GM23338 (cell line): ENCODE results near the gene PAK1IP1. TPM values are rescaled to one million over a fixed set of nuclear protein-coding genes. Genes with fewer than 3 reads are reported as not detected.
"Not testable (repeated sequence)": the region's sequence is repeated elsewhere in the genome, so short reads cannot be mapped to it uniquely, and the experiment has no call there.

ENCODE experiments used
- ATAC-seq: fragments of 200-7000 bp; cut with Tn5 transposase; 3 replicates; pipeline ENCODE4 v1.9.1; 2020
- DNase-seq: peaks from one replicate; pipeline ENCODE4 v3.0.0-alpha.2; 2015; ENCODE audit warnings: low spot score
- H2AFZ ChIP-seq: fragments of 200-600 bp; sonication (generic); 2 replicates; pipeline ENCODE4 v1.8.0; 2016; ENCODE audit warnings: antibody characterized with exemption, mild to moderate bottlenecking, moderate library complexity
- H3F3A ChIP-seq: fragments of 200-600 bp; sonication (generic); replicated peaks from 2 replicates; pipeline ENCODE4 v1.8.0; 2017; ENCODE audit warnings: antibody characterized with exemption, mixed run types, low read depth
- H3K27ac ChIP-seq: fragments of 200-600 bp; sonication (generic); 2 replicates; pipeline ENCODE4 v1.6.1; 2016; ENCODE audit warnings: low read depth
- H3K27me3 ChIP-seq: fragments of 200-600 bp; sonication (generic); 2 replicates; pipeline ENCODE4 v1.8.0; 2016; ENCODE audit warnings: mild to moderate bottlenecking, mixed run types, moderate library complexity; ENCODE audit not compliant: insufficient read depth
- H3K36me3 ChIP-seq: fragments of 200-600 bp; sonication (generic); 2 replicates; pipeline ENCODE4 v1.8.0; 2016; ENCODE audit warnings: mild to moderate bottlenecking; ENCODE audit not compliant: insufficient read depth
- H3K4me1 ChIP-seq: fragments of 200-600 bp; sonication (generic); 2 replicates; pipeline ENCODE4 v1.8.0; 2016; ENCODE audit warnings: mild to moderate bottlenecking, moderate library complexity; ENCODE audit not compliant: insufficient read depth
- H3K4me2 ChIP-seq: fragments of 200-600 bp; sonication (generic); 2 replicates; pipeline ENCODE4 v1.7.1; 2017; ENCODE audit warnings: mixed run types
- H3K4me3 ChIP-seq: fragments of 200-600 bp; sonication (generic); 2 replicates; pipeline ENCODE4 v1.6.1; 2016; ENCODE audit warnings: mixed run types
- H3K79me2 ChIP-seq: fragments of 200-600 bp; sonication (generic); replicated peaks from 2 replicates; pipeline ENCODE4 v1.8.0; 2017; ENCODE audit warnings: mild to moderate bottlenecking; ENCODE audit not compliant: insufficient read depth
- H3K9me2 ChIP-seq: fragments of 200-600 bp; sonication (generic); 2 replicates; pipeline ENCODE4 v1.8.0; 2017; ENCODE audit not compliant: insufficient read depth
- H4K20me1 ChIP-seq: fragments of 200-600 bp; sonication (generic); replicated peaks from 2 replicates; pipeline ENCODE4 v1.8.0; 2017; ENCODE audit warnings: mild to moderate bottlenecking; ENCODE audit not compliant: insufficient read depth
- H3K27ac Mint-ChIP-seq: 2 replicates; pipeline ENCODE4 v1.8.0; 2020; ENCODE audit warnings: inconsistent platforms, mild to moderate bottlenecking, moderate library complexity, mixed read lengths
- H3K27me3 Mint-ChIP-seq: 3 replicates; pipeline ENCODE4 v1.8.0; 2022; ENCODE audit warnings: low read depth, mild to moderate bottlenecking, moderate library complexity, mixed read lengths, inconsistent platforms; ENCODE audit not compliant: insufficient read depth, poor library complexity
- H3K36me3 Mint-ChIP-seq: 3 replicates; pipeline ENCODE4 v1.8.0; 2021; ENCODE audit warnings: low read depth, mild to moderate bottlenecking, inconsistent platforms, moderate library complexity, mixed read lengths
- H3K4me1 Mint-ChIP-seq: 3 replicates; pipeline ENCODE4 v1.8.0; 2020; ENCODE audit warnings: mild to moderate bottlenecking, inconsistent platforms, mixed read lengths
- H3K4me3 Mint-ChIP-seq: 3 replicates; pipeline ENCODE4 v1.8.0; 2021; ENCODE audit warnings: moderate library complexity, mild to moderate bottlenecking, inconsistent platforms, mixed read lengths
- H3K9me3 Mint-ChIP-seq: 3 replicates; pipeline ENCODE4 v1.8.0; 2020; ENCODE audit warnings: moderate library complexity, mild to moderate bottlenecking, inconsistent platforms, mixed read lengths
- EZH2 ChIP-seq: fragments of 200-600 bp; sonication (generic); IDR thresholded peaks from one replicate; pipeline ENCODE4 v1.8.0; 2017; ENCODE audit warnings: antibody characterized with exemption, mild to moderate bottlenecking, low read depth; ENCODE audit not compliant: unreplicated experiment
- ZNF331 ChIP-seq: fragments of 250-450 bp; sonication (Bioruptor Pico); IDR thresholded peaks from 2 replicates; pipeline ENCODE4 v1.5.0; 2020; ENCODE audit warnings: low read depth, mild to moderate bottlenecking, moderate library complexity
- polyA plus RNA-seq: library from polyadenylated mRNA; unstranded; fragments of >200 nt; fragmentation: Nextera tagmentation; extraction: Ambion mirVana; gene quantifications from 2 replicates; pipeline ENCODE4 v1.2.1, GENCODE V29; 2016
- total RNA-seq: library from RNA; depleted of rRNA; stranded (reverse); fragments of >200 nt; shearing (Covaris generic); gene quantifications from 2 replicates; pipeline ENCODE4 v1.2.3, GENCODE V29; 2014
- TF ChIP-seq, protein P1 (sequence below): fragments of 250-450 bp; sonication (Bioruptor Pico); IDR thresholded peaks from 2 replicates; pipeline ENCODE4 v1.5.0; 2020; ENCODE audit warnings: mild to moderate bottlenecking, moderate library complexity
- TF ChIP-seq, protein P2 (sequence below), 2 experiments: fragments of 200-600 bp in 1 of 2; sonication (generic) in 1 of 2; conservative IDR thresholded peaks; 2 replicates each; pipeline versions ENCODE4 v1.5.1 to v1.6.1; 2016 to 2017; ENCODE audit warnings: antibody characterized with exemption in 2 of 2, low read depth in 2 of 2, mild to moderate bottlenecking in 2 of 2, moderate library complexity in 1 of 2

PAK1IP1 gene
- total and polyA plus RNA-seq, 2 experiments from 2014 or later: 45.5 to 93.2 TPM

DNA sequence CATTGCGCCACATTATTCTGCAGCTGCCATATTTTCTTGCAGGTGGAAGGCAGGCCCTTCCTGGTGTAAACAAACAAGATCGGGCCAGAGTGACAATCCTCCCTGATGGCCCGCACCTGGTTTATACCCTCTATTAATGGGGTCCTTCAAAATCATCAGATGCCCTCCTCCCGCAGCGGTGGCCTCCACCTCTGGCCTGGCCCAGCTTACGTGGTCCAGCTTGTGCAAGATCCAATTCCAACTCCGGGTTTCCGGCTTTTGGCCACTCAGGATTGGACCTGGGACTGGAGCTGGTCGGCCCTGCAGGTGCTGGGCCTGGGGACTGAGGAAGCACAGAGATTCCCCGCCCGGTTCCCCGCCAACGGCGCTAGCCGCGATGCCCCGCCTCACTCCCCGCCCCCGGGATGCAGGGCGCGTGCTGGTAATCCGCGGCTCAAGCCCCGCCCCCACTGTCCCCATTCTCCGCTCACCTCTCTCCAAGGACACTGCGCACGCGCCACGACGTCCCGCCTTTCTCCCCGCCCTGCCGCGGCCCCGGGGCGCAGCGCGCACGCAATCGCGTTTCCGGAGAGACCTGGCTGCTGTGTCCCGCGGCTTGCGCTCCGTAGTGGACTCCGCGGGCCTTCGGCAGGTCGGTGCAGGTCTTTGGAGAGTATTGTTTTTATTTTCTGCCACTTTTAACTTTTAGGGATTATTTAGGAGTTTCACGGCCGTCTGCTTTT, 52.6 kb downstream of the PAK1IP1 start, which contains the start of gene TMEM14B (continued):
- TF ChIP-seq, protein P1, sequence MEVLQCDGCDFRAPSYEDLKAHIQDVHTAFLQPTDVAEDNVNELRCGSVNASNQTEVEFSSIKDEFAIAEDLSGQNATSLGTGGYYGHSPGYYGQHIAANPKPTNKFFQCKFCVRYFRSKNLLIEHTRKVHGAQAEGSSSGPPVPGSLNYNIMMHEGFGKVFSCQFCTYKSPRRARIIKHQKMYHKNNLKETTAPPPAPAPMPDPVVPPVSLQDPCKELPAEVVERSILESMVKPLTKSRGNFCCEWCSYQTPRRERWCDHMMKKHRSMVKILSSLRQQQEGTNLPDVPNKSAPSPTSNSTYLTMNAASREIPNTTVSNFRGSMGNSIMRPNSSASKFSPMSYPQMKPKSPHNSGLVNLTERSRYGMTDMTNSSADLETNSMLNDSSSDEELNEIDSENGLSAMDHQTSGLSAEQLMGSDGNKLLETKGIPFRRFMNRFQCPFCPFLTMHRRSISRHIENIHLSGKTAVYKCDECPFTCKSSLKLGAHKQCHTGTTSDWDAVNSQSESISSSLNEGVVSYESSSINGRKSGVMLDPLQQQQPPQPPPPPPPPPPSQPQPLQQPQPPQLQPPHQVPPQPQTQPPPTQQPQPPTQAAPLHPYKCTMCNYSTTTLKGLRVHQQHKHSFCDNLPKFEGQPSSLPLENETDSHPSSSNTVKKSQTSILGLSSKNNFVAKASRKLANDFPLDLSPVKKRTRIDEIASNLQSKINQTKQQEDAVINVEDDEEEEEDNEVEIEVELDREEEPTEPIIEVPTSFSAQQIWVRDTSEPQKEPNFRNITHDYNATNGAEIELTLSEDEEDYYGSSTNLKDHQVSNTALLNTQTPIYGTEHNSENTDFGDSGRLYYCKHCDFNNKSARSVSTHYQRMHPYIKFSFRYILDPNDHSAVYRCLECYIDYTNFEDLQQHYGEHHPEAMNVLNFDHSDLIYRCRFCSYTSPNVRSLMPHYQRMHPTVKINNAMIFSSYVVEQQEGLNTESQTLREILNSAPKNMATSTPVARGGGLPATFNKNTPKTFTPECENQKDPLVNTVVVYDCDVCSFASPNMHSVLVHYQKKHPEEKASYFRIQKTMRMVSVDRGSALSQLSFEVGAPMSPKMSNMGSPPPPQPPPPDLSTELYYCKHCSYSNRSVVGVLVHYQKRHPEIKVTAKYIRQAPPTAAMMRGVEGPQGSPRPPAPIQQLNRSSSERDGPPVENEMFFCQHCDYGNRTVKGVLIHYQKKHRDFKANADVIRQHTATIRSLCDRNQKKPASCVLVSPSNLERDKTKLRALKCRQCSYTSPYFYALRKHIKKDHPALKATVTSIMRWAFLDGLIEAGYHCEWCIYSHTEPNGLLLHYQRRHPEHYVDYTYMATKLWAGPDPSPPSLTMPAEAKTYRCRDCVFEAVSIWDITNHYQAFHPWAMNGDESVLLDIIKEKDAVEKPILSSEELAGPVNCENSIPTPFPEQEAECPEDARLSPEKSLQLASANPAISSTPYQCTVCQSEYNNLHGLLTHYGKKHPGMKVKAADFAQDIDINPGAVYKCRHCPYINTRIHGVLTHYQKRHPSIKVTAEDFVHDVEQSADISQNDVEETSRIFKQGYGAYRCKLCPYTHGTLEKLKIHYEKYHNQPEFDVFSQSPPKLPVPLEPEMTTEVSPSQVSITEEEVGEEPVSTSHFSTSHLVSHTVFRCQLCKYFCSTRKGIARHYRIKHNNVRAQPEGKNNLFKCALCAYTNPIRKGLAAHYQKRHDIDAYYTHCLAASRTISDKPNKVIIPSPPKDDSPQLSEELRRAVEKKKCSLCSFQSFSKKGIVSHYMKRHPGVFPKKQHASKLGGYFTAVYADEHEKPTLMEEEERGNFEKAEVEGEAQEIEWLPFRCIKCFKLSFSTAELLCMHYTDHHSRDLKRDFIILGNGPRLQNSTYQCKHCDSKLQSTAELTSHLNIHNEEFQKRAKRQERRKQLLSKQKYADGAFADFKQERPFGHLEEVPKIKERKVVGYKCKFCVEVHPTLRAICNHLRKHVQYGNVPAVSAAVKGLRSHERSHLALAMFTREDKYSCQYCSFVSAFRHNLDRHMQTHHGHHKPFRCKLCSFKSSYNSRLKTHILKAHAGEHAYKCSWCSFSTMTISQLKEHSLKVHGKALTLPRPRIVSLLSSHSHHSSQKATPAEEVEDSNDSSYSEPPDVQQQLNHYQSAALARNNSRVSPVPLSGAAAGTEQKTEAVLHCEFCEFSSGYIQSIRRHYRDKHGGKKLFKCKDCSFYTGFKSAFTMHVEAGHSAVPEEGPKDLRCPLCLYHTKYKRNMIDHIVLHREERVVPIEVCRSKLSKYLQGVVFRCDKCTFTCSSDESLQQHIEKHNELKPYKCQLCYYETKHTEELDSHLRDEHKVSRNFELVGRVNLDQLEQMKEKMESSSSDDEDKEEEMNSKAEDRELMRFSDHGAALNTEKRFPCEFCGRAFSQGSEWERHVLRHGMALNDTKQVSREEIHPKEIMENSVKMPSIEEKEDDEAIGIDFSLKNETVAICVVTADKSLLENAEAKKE (CRISPR knock-in tag): no peak

GRCh38 chr6:10749734-10750133, 55.0 kb downstream of the PAK1IP1 start:
- ATAC-seq (no peak), DNase-seq (no peak)
- Histone ChIP-seq H3K4me2 (peak overlapping the region; percentile 98; the same call in 1 of the 2 replicates), H3K27ac (peak overlapping the region; percentile 80; the same call in 1 of the 2 replicates), H3F3A (peaks cover 18% of the 10 kb centered on the region), H3K4me1 (peaks cover 28% of the 10 kb centered on the region), H3K27me3 (no peaks in the 10 kb centered on the region), H3K36me3 (peaks cover 14% of the 10 kb centered on the region; the same call in 1 of the 2 replicates), H3K79me2 (peaks cover 71% of the 10 kb centered on the region), H3K4me3 (peak overlapping the region; percentile 100; the same call in 1 of the 2 replicates), H3K9me2 (no peaks in the 10 kb centered on the region), H4K20me1 (peaks cover 22% of the 10 kb centered on the region; the same call in 1 of the 2 replicates), H2AFZ (no peak overlapping the region)
- H3K36me3 Mint-ChIP-seq: peaks cover 45% of the 10 kb centered on the region
- H3K9me3 Mint-ChIP-seq: no peaks in the 10 kb centered on the region
- no peak for TF ChIP-seq ZNF331
- TF ChIP-seq EZH2: no peak
- TF ChIP-seq, protein P2, sequence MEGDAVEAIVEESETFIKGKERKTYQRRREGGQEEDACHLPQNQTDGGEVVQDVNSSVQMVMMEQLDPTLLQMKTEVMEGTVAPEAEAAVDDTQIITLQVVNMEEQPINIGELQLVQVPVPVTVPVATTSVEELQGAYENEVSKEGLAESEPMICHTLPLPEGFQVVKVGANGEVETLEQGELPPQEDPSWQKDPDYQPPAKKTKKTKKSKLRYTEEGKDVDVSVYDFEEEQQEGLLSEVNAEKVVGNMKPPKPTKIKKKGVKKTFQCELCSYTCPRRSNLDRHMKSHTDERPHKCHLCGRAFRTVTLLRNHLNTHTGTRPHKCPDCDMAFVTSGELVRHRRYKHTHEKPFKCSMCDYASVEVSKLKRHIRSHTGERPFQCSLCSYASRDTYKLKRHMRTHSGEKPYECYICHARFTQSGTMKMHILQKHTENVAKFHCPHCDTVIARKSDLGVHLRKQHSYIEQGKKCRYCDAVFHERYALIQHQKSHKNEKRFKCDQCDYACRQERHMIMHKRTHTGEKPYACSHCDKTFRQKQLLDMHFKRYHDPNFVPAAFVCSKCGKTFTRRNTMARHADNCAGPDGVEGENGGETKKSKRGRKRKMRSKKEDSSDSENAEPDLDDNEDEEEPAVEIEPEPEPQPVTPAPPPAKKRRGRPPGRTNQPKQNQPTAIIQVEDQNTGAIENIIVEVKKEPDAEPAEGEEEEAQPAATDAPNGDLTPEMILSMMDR (conservative IDR thresholded peaks at IDR 0.05; ENCODE audit: low read depth in 2 of 2): no peak
- peaks cover 27% of the 10 kb centered on the region for H3K4me1 Mint-ChIP-seq
- 0 out of 3 replicates have a peak overlapping the region, but pooled peaks have one; percentile 96 for H3K4me3 Mint-ChIP-seq
- H3K27me3 Mint-ChIP-seq: peaks cover 8% of the 10 kb centered on the region
- peak overlapping the region; percentile 32; the same call in 1 of the 2 replicates for H3K27ac Mint-ChIP-seq

GRCh38 chr6:10750568-10750967, 55.8 kb downstream of the PAK1IP1 start:
- H3K4me3 Mint-ChIP-seq: not testable (repeated sequence)
- H3K4me1 Mint-ChIP-seq: peaks cover 19% of the 10 kb centered on the region

DNA sequence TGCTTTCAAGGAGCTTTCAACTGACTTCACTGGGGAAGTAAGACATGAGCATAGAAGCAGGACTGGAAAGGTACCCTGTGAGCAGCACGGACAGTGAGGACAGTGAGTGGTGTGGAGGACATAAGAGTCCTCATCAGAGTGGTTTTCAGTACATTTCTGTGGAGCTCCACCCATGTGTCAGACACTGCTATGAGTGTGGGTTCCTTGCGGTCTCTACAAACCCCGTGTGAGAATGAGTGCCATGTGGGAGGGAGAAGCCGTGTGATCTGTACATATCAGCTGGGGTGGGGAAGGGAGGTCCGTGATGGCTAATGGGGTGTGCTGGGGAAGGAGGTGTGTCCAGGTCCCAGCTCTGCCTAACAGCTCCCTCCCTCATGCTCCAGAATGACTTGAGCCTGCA, 57.0 kb downstream of the PAK1IP1 start:
- Histone ChIP-seq H3K79me2 (peaks cover 87% of the 10 kb centered on the region), H3K36me3 (peaks cover 27% of the 10 kb centered on the region), H4K20me1 (peaks cover 29% of the 10 kb centered on the region), H3K4me1 (peaks cover 15% of the 10 kb centered on the region)
- H3K4me3 ChIP-seq, H3K27me3 ChIP-seq, H3K9me3 Mint-ChIP-seq, H3K4me3 Mint-ChIP-seq, ATAC-seq, DNase-seq, H3F3A ChIP-seq, H2AFZ ChIP-seq, H3K9me2 ChIP-seq, H3K27ac ChIP-seq, H3K4me2 ChIP-seq, H3K27ac Mint-ChIP-seq, H3K27me3 Mint-ChIP-seq: not testable (repeated sequence)
- Mint-ChIP-seq H3K4me1 (peaks cover 16% of the 10 kb centered on the region), H3K36me3 (peaks cover 66% of the 10 kb centered on the region)

More at GRCh38 chr6:10750568-10750967, 55.8 kb downstream of the PAK1IP1 start:
- Histone ChIP-seq H3K27ac (peak overlapping the region; percentile 72; the same call in 1 of the 2 replicates), H3K36me3 (peaks cover 15% of the 10 kb centered on the region), H4K20me1 (peaks cover 28% of the 10 kb centered on the region), H3K79me2 (peaks cover 79% of the 10 kb centered on the region), H3F3A (peaks cover 13% of the 10 kb centered on the region), H3K4me1 (peaks cover 19% of the 10 kb centered on the region)
- not testable (repeated sequence) for H3K27me3 ChIP-seq, H3K27me3 Mint-ChIP-seq, H3K4me3 ChIP-seq, H3K9me2 ChIP-seq, DNase-seq, ATAC-seq, H2AFZ ChIP-seq, H3K4me2 ChIP-seq, H3K9me3 Mint-ChIP-seq
- Mint-ChIP-seq H3K36me3 (peaks cover 54% of the 10 kb centered on the region), H3K27ac (peak overlapping the region; percentile 74)
